ENCODE results near the gene SNX18.

SNX18 gene

DNA sequence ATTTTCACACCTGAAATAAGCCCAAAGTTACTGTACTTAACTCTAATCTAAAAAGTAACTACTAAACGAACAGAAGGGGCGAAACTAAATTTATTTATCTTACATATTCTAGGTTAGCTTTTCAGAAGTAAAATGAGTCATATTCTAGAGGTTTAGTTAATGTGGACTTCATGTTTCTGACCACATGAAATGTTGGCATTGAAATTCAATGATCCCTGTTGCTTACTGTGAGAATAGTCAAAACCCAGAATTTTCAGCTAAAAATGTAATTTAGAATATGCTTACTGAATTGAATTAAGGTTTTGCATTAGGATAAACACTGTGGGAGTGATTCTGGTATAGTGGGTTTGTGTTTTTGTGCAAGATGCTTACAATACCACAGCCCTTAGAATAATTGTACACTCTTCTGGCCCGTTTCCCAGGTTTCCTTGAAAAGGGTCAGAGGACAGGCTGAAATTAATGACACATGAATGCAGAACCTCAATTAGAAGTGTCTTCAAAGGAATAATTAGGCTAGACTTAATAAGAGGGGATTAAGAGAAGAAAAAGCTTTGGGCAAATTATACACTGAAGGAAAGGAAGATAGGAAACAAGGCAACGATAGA is 1.4 kb upstream of the SNX18 start:
- Histone ChIP-seq H3K4me2 (no peak overlapping the region; the same call in 1 of the 2 replicates), H3K27me3 (ENCODE audit: insufficient read depth, low read depth) (no peaks in the 10 kb centered on the region), H3K4me3 (IDR thresholded peaks at IDR 0.05; ENCODE audit: insufficient read depth, low read depth, low read length) (no peak overlapping the region), H3K9ac (no peak overlapping the region), H3K79me2 (ENCODE audit: insufficient read depth, low read depth) (peaks cover 30% of the 10 kb centered on the region), H2AFZ (ENCODE audit: low read depth) (no peak overlapping the region), H3K36me3 (ENCODE audit: insufficient read depth) (no peaks in the 10 kb centered on the region), H3K4me1 (ENCODE audit: low read depth, poor library complexity, severe bottlenecking) (peaks cover 42% of the 10 kb centered on the region), H3K27ac (no peak overlapping the region), H4K20me1 (ENCODE audit: insufficient read depth) (no peaks in the 10 kb centered on the region)
- TF ChIP-seq, protein P1, sequence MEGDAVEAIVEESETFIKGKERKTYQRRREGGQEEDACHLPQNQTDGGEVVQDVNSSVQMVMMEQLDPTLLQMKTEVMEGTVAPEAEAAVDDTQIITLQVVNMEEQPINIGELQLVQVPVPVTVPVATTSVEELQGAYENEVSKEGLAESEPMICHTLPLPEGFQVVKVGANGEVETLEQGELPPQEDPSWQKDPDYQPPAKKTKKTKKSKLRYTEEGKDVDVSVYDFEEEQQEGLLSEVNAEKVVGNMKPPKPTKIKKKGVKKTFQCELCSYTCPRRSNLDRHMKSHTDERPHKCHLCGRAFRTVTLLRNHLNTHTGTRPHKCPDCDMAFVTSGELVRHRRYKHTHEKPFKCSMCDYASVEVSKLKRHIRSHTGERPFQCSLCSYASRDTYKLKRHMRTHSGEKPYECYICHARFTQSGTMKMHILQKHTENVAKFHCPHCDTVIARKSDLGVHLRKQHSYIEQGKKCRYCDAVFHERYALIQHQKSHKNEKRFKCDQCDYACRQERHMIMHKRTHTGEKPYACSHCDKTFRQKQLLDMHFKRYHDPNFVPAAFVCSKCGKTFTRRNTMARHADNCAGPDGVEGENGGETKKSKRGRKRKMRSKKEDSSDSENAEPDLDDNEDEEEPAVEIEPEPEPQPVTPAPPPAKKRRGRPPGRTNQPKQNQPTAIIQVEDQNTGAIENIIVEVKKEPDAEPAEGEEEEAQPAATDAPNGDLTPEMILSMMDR (conservative IDR thresholded peaks at IDR 0.05; ENCODE audit: low read depth, low read length): no peak

DNA sequence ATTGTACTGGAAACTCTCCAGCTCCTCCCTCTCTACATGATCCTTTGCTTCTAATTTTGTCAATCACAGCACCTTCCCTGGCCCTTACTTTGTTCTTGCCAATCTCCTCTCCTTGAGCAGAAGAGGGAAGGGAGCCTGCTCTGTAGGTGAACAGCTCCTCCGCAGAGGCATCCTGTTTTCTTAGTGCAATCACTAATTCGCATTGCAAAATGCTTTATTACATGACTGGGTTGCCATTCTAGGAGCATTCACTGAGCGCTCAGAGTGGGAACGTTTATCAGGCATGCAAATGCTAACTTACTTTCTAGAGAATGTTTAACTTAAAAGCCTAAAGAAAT is 416 bp upstream of the SNX18 start:
- Histone ChIP-seq H3K27me3 (ENCODE audit: insufficient read depth, low read depth) (no peaks in the 10 kb centered on the region), H2AFZ (ENCODE audit: low read depth) (peak overlapping the region; percentile 90), H4K20me1 (ENCODE audit: insufficient read depth) (no peaks in the 10 kb centered on the region), H3K27ac (no peak overlapping the region), H3K4me1 (ENCODE audit: low read depth, poor library complexity, severe bottlenecking) (peaks cover 52% of the 10 kb centered on the region), H3K9ac (no peak overlapping the region; the same call in 1 of the 2 replicates), H3K4me3 (IDR thresholded peaks at IDR 0.05; ENCODE audit: insufficient read depth, low read depth, low read length) (no peak overlapping the region), H3K4me2 (peak overlapping the region; percentile 82), H3K79me2 (ENCODE audit: insufficient read depth, low read depth) (peaks cover 40% of the 10 kb centered on the region), H3K36me3 (ENCODE audit: insufficient read depth) (no peaks in the 10 kb centered on the region)
- TF ChIP-seq, protein P1 (conservative IDR thresholded peaks at IDR 0.05; ENCODE audit: low read depth, low read length): no peak

DNA sequence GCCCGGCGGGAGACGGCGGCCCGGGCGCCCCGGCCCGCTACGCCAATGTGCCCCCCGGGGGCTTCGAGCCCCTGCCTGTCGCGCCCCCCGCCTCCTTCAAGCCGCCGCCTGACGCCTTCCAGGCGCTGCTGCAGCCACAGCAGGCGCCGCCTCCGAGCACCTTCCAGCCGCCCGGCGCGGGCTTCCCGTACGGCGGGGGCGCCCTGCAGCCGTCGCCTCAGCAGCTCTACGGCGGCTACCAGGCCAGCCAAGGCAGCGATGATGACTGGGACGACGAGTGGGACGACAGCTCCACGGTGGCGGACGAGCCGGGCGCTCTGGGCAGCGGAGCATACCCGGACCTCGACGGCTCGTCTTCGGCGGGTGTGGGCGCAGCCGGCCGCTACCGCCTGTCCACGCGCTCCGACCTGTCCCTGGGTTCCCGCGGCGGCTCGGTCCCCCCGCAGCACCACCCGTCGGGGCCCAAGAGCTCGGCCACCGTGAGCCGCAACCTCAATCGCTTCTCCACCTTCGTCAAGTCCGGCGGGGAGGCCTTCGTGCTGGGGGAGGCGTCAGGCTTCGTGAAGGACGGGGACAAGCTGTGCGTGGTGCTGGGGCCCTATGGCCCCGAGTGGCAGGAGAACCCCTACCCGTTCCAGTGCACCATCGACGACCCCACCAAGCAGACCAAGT is 723 bp downstream of the SNX18 start:
- Histone ChIP-seq H4K20me1 (ENCODE audit: insufficient read depth) (no peaks in the 10 kb centered on the region), H3K4me3 (IDR thresholded peaks at IDR 0.05; ENCODE audit: insufficient read depth, low read depth, low read length) (no peak overlapping the region), H3K4me1 (ENCODE audit: low read depth, poor library complexity, severe bottlenecking) (peaks cover 63% of the 10 kb centered on the region), H3K27me3 (ENCODE audit: insufficient read depth, low read depth) (no peaks in the 10 kb centered on the region), H3K36me3 (ENCODE audit: insufficient read depth) (no peaks in the 10 kb centered on the region), H3K9ac (peak overlapping the region; percentile 86), H3K27ac (peak overlapping the region; percentile 77), H3K4me2 (peak overlapping the region; percentile 75), H3K79me2 (ENCODE audit: insufficient read depth, low read depth) (peaks cover 51% of the 10 kb centered on the region), H2AFZ (ENCODE audit: low read depth) (peak overlapping the region; percentile 90)
- TF ChIP-seq, protein P1 (conservative IDR thresholded peaks at IDR 0.05; ENCODE audit: low read depth, low read length): no peak

DNA sequence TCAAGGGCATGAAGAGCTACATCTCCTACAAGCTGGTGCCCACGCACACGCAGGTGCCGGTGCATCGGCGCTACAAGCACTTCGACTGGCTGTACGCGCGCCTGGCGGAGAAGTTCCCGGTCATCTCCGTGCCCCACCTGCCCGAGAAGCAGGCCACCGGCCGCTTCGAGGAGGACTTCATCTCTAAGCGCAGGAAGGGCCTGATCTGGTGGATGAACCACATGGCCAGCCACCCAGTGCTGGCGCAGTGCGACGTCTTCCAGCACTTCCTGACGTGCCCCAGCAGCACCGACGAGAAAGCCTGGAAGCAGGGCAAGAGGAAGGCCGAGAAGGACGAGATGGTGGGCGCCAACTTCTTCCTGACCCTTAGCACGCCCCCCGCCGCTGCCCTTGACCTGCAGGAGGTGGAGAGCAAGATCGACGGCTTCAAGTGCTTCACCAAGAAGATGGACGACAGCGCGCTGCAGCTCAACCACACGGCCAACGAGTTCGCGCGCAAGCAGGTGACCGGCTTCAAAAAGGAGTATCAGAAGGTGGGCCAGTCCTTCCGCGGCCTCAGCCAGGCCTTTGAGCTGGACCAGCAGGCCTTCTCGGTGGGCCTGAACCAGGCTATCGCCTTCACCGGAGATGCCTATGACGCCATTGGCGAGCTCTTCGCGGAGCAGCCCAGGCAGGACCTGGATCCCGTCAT is 1.4 kb downstream of the SNX18 start:
- no peak overlapping the region for H2AFZ ChIP-seq (ENCODE audit: low read depth)
- no peaks in the 10 kb centered on the region for H4K20me1 ChIP-seq (ENCODE audit: insufficient read depth)
- peak overlapping the region; percentile 86; the same call in 1 of the 2 replicates for H3K9ac ChIP-seq
- H3K27ac ChIP-seq: no peak overlapping the region; the same call in 1 of the 2 replicates
- peaks cover 58% of the 10 kb centered on the region for H3K79me2 ChIP-seq (ENCODE audit: insufficient read depth, low read depth)
- H3K4me2 ChIP-seq: peak overlapping the region; percentile 75
- H3K36me3 ChIP-seq (ENCODE audit: insufficient read depth): no peaks in the 10 kb centered on the region
- TF ChIP-seq, protein P1 (conservative IDR thresholded peaks at IDR 0.05; ENCODE audit: low read depth, low read length): no peak
- H3K4me3 ChIP-seq (IDR thresholded peaks at IDR 0.05; ENCODE audit: insufficient read depth, low read depth, low read length): no peak overlapping the region
- H3K27me3 ChIP-seq (ENCODE audit: insufficient read depth, low read depth): no peaks in the 10 kb centered on the region
- peaks cover 68% of the 10 kb centered on the region for H3K4me1 ChIP-seq (ENCODE audit: low read depth, poor library complexity, severe bottlenecking)
